HL-60 (cell line): ENCODE results near the gene ADAMTS12.

ENCODE experiments used
- DNase-seq, 2 experiments: peaks; one replicate each; pipeline ENCODE4 v3.0.0-alpha.2; 2010 to 2020; ENCODE audit warnings: low read depth in 1 of 2, low spot score in 1 of 2
- H3K27ac ChIP-seq: fragments of 250-450 bp; sonication (Bioruptor Pico); replicated peaks from 2 replicates; pipeline ENCODE4 v1.5.1; 2020; ENCODE audit warnings: mild to moderate bottlenecking, moderate library complexity
- H3K27me3 ChIP-seq: fragments of 250-450 bp; sonication (Bioruptor Pico); 2 replicates; pipeline ENCODE4 v1.5.1; 2021; ENCODE audit warnings: mild to moderate bottlenecking, moderate library complexity; ENCODE audit not compliant: insufficient read depth, poor library complexity, severe bottlenecking
- H3K4me3 ChIP-seq: replicated peaks from 2 replicates; pipeline ENCODE4 v1.5.1; 2011; ENCODE audit warnings: mild to moderate bottlenecking, control low read depth, low read length; ENCODE audit not compliant: insufficient read depth
- CTCF ChIP-seq: IDR thresholded peaks from one replicate; pipeline ENCODE4 v1.5.1; 2011; ENCODE audit warnings: low read length, control low read depth, inconsistent platforms; ENCODE audit not compliant: insufficient read depth
- GABPA ChIP-seq: IDR thresholded peaks from 2 replicates; pipeline ENCODE4 v1.6.1; 2012; ENCODE audit warnings: low read depth
- POLR2AphosphoS5 ChIP-seq: IDR thresholded peaks from 2 replicates; pipeline ENCODE4 v1.6.1; 2012; ENCODE audit warnings: low read depth
- REST ChIP-seq: IDR thresholded peaks from 2 replicates; pipeline ENCODE4 v1.6.1; 2012; ENCODE audit warnings: low read depth; ENCODE audit not compliant: insufficient replicate concordance
- SPI1 ChIP-seq: IDR thresholded peaks from 2 replicates; pipeline ENCODE4 v1.6.1; 2012; ENCODE audit warnings: low read depth, mild to moderate bottlenecking, borderline replicate concordance

Gene ADAMTS12

GRCh38 chr5:33807771-33808170 lies 84.0 kb downstream of the ADAMTS12 start:
- Histone ChIP-seq H3K4me3 (no peak overlapping the region), H3K27me3 (no peaks in the 10 kb centered on the region), H3K27ac (no peak overlapping the region)
- DNase-seq = no peak
- TF ChIP-seq SPI1 (no peak), CTCF (no peak), POLR2AphosphoS5 (no peak), REST (no peak), GABPA (no peak)

- H3K27me3 ChIP-seq = no peaks in the 10 kb centered on the region
- H3K27ac ChIP-seq = no peak overlapping the region
- DNase-seq = no peak
- no peak for TF ChIP-seq POLR2AphosphoS5
- TF ChIP-seq CTCF = no peak
- TF ChIP-seq REST = no peak
- TF ChIP-seq SPI1 = no peak
- no peak for TF ChIP-seq GABPA
- no peak overlapping the region for H3K4me3 ChIP-seq
Observed at GRCh38 chr5:33806738-33807442, 84.9 kb downstream of the ADAMTS12 start.

GRCh38 chr5:33801292-33801691 lies 90.5 kb downstream of the ADAMTS12 start:
- TF ChIP-seq REST (no peak), CTCF (no peak), SPI1 (no peak), POLR2AphosphoS5 (no peak), GABPA (no peak)
- no peak for DNase-seq
- Histone ChIP-seq H3K27ac (no peak overlapping the region), H3K27me3 (no peaks in the 10 kb centered on the region), H3K4me3 (no peak overlapping the region)
